HG03342 (cell line): ENCODE data around the gene USP17L20.
"Not testable (repeated sequence)": the region's sequence is repeated elsewhere in the genome, so short reads cannot be mapped to it uniquely, and the experiment has no call there.

ENCODE experiments used
- ATAC-seq: cut with Tn5 transposase; IDR thresholded peaks from one replicate; pipeline ENCODE4 v1.9.1; 2021; ENCODE audit warnings: mild to moderate bottlenecking, moderate library complexity; ENCODE audit not compliant: unreplicated experiment

USP17L20 gene

GRCh38 chr4:9257824-9258223, at the start of gene USP17L20:
Gene USP17L20 (plus strand): TSS chr4:9258124. CDS start chr4:9258124, 0 bp downstream.
- not testable (repeated sequence) for ATAC-seq

GRCh38 chr4:9210357-9210756, 47.6 kb upstream of the USP17L20 start, which contains the start of gene USP17L10:
Gene USP17L10 (plus strand): TSS chr4:9210657. CDS start chr4:9210657, 0 bp downstream.
- ATAC-seq, result not testable (repeated sequence)

GRCh38 chr4:9214701-9215100, 43.2 kb upstream of the USP17L20 start:
- ATAC-seq, result not testable (repeated sequence)

- not testable (repeated sequence) for ATAC-seq
Observed at GRCh38 chr4:9215105-9215504, 42.8 kb upstream of the USP17L20 start, which contains the start of gene USP17L11. Gene USP17L11 (plus strand): TSS chr4:9215405. CDS start chr4:9215405, 0 bp downstream.

GRCh38 chr4:9219852-9220251, 38.1 kb upstream of the USP17L20 start, which contains the start of gene USP17L12:
Gene USP17L12 (plus strand): TSS chr4:9220152. CDS start chr4:9220152, 0 bp downstream.
- not testable (repeated sequence) for ATAC-seq

- not testable (repeated sequence) for ATAC-seq
Observed at GRCh38 chr4:9224596-9224995, 33.3 kb upstream of the USP17L20 start, which contains the start of gene USP17L13. Gene USP17L13 (plus strand): TSS chr4:9224896. CDS start chr4:9224896, 0 bp downstream.

- ATAC-seq, result not testable (repeated sequence)
Observed at GRCh38 chr4:9230249-9230648, 27.7 kb upstream of the USP17L20 start.

- not testable (repeated sequence) for ATAC-seq
Observed at GRCh38 chr4:9234085-9234484, 23.8 kb upstream of the USP17L20 start, which contains the start of gene USP17L15. Gene USP17L15 (plus strand): TSS chr4:9234385. CDS start chr4:9234385, 0 bp downstream.

- not testable (repeated sequence) for ATAC-seq
Observed at GRCh38 chr4:9238461-9238860, 19.5 kb upstream of the USP17L20 start.

- ATAC-seq, result not testable (repeated sequence)
Observed at GRCh38 chr4:9243579-9243978, 14.3 kb upstream of the USP17L20 start, which contains the start of gene USP17L17. Gene USP17L17 (plus strand): TSS chr4:9243879. CDS start chr4:9243879, 0 bp downstream.

- ATAC-seq, result not testable (repeated sequence)
Observed at GRCh38 chr4:9247953-9248680, 9.8 kb upstream of the USP17L20 start, which contains the start of gene USP17L18. Gene USP17L18 (plus strand): TSS chr4:9248630. CDS start chr4:9248630, 0 bp downstream.

- ATAC-seq, result not testable (repeated sequence)
Observed at GRCh38 chr4:9253078-9253477, 4.8 kb upstream of the USP17L20 start, which contains the start of gene USP17L19. Gene USP17L19 (plus strand): TSS chr4:9253378. CDS start chr4:9253378, 0 bp downstream.

GRCh38 chr4:9262572-9262971, 4.6 kb downstream of the USP17L20 start, which contains the start of gene USP17L21:
Gene USP17L21 (plus strand): TSS chr4:9262872. CDS start chr4:9262872, 0 bp downstream.
- ATAC-seq, result not testable (repeated sequence)

GRCh38 chr4:9267319-9267718, 9.4 kb downstream of the USP17L20 start, which contains the start of gene USP17L22:
Gene USP17L22 (plus strand): TSS chr4:9267619. CDS start chr4:9267619, 0 bp downstream.
- not testable (repeated sequence) for ATAC-seq

- ATAC-seq, result not testable (repeated sequence)
Observed at GRCh38 chr4:9271719-9272118, 13.8 kb downstream of the USP17L20 start.
